HG03439 (cell line): ENCODE results near the gene MMGT1.
"Not testable (repeated sequence)": the region's sequence is repeated elsewhere in the genome, so short reads cannot be mapped to it uniquely, and the experiment has no call there.

ENCODE experiments used
- ATAC-seq: cut with Tn5 transposase; IDR thresholded peaks from one replicate; pipeline ENCODE4 v1.9.1; 2021; ENCODE audit warnings: mild to moderate bottlenecking, moderate library complexity; ENCODE audit not compliant: unreplicated experiment

The MMGT1 gene

DNA sequence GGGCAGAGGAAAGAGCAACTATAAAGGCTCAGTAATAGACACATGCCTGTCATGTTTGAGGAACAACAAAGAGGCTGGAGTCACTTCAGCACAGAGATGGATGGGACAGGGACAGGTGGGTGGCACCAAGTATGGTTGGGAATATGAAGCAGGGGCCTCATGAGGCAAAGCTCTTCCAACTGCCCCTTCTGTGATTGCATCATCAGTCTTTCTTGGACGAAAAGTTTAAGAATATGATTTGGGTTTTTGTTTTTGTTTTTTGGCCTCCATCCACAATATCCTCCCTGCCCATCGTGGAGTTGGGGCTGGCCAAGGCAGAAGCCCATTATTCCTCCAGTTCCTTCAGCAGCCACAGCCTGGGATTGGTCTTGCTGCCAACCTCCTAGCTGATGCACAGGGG, 45.9 kb downstream of the MMGT1 start:
- ATAC-seq: no peak

DNA sequence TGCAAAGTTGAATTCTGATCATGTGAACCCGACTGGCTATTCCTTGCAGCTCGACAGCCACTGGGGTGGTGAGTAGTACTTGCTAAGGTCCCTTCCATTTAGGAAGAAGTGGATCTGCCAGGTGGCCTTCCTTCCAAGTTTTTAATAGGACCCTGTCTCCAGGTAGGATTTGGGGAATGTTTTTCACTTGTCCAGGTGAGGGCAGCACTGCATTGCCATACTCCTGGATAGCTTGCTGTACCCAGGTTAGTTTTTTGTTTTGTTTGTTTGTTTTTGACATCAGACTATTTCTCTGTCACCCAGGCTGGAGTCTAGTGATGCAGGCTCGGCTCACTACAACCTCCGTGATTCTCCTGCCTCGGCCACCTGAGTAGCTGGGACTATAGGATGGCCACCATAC, 50.4 kb downstream of the MMGT1 start:
- no peak for ATAC-seq

DNA sequence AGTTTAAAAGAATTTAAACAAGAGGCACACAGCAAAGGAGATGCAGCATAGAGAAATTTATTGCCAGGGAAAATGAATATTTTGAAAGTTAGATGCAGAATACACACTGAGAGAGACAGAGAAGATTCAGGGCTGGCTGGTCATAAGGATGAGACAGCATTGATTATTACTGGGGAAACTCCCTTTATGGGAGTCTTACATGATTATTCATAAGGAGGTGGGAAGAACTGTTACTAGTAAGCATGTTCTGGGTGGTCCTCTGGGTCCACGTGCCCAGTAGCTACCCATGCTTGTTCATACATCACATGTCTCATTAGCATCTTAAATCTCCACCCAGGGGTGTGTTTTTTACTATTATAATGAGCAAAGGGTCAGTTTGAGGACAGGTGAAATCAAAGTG, 53.3 kb downstream of the MMGT1 start:
- ATAC-seq: not testable (repeated sequence)

DNA sequence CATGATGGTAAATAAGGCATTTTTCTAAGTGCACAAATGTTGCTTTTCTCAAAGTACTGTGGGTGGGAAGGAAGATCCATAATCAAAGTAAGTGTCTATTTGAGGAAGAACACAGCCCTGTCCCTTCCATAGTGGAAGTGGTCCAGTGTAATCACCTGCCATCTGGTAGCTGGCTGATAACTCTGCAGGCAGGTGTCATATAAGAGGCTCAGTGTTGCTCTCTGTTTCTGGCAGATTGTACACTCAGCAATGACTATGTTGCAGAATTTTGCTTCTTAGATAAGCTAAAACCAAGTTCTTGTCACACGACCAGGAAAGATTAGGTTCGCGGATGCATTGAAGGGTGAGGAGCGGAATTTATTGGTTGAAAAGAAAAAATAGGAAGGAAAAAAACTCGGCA, 59.4 kb downstream of the MMGT1 start:
- ATAC-seq: no peak
